ENCODE data around the gene MISP. TPM values are rescaled to one million over a fixed set of nuclear protein-coding genes. Genes with fewer than 3 reads are reported as not detected.

MISP gene
- total and polyA plus RNA-seq, 2 of the 8 experiments (the other 6 are each of a cell fraction or from before 2014, with no cell fraction given), result 0.43 to 0.45 TPM

DNA sequence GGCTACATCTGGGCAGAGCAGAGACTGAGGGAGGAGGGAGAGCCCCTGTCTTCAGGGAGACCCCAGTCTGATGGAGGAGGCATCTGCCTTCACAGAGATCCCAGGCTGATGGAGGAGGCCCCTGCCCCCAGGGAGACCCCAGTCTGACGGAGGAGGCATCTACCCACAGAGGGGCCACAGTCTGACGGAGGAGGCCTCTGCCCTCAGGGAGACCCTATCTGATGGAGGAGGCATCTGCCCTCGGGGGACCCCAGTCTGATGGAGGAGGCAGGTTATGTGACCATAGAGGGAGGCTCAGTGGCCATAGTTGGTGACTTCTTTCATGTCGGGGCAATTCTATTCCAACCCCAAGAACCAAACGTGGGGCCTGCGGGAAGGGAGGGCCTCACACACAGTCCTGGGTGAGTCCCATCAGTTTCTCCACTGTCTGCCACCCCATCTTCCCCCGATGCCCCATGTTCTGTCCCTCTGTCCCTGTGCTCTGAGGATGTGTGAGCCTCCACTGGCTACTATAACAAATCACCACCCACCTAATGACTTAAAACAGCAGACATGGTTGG, 14.3 kb downstream of the MISP start (continued):
- TF ChIP-seq, protein P1, sequence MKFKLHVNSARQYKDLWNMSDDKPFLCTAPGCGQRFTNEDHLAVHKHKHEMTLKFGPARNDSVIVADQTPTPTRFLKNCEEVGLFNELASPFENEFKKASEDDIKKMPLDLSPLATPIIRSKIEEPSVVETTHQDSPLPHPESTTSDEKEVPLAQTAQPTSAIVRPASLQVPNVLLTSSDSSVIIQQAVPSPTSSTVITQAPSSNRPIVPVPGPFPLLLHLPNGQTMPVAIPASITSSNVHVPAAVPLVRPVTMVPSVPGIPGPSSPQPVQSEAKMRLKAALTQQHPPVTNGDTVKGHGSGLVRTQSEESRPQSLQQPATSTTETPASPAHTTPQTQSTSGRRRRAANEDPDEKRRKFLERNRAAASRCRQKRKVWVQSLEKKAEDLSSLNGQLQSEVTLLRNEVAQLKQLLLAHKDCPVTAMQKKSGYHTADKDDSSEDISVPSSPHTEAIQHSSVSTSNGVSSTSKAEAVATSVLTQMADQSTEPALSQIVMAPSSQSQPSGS (IDR thresholded peaks at IDR 0.05; ENCODE audit: low read length), result no peak
- no peak for TF ChIP-seq GTF2F1 (IDR thresholded peaks at IDR 0.05; ENCODE audit: borderline replicate concordance, low read depth, low read length)
